Activated naive CD8-positive, alpha-beta T cell treated with anti-CD3 and anti-CD28 coated beads, Interleukin-2, amount 50 U/mL, for 16 hours (primary cell): ENCODE measurements around the gene STARD3.
"Not testable (repeated sequence)": the region's sequence is repeated elsewhere in the genome, so short reads cannot be mapped to it uniquely, and the experiment has no call there.

Experiments used
- DNase-seq: peaks from one replicate; pipeline ENCODE4 v3.0.0-alpha.2; 2020; ENCODE audit warnings: low read depth, low spot score

STARD3 gene

DNA sequence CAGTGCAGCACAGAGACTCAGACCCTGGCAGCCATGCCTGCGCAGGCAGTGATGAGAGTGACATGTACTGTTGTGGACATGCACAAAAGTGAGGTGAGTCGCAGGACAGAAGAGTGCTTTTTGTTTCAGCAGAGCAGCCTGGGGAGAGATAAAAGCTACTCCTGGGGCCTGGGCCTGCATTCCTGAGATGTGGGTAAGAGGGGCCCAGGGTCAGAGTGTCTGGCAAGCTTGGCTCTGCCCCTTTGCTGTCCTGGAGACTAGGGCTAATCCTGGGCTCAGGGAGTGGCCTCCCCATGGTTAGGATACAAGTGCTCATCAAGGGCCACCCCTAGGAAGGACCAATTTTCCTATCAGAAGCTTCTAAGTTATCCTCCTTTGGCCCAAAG, 58.1 kb downstream of the STARD3 start:
- no peak for DNase-seq

- no peak for DNase-seq
Measured at GRCh38 chr17:39696731-39697130, 59.8 kb downstream of the STARD3 start.

- no peak for DNase-seq
Measured at GRCh38 chr17:39697961-39698360, 61.0 kb downstream of the STARD3 start.

DNA sequence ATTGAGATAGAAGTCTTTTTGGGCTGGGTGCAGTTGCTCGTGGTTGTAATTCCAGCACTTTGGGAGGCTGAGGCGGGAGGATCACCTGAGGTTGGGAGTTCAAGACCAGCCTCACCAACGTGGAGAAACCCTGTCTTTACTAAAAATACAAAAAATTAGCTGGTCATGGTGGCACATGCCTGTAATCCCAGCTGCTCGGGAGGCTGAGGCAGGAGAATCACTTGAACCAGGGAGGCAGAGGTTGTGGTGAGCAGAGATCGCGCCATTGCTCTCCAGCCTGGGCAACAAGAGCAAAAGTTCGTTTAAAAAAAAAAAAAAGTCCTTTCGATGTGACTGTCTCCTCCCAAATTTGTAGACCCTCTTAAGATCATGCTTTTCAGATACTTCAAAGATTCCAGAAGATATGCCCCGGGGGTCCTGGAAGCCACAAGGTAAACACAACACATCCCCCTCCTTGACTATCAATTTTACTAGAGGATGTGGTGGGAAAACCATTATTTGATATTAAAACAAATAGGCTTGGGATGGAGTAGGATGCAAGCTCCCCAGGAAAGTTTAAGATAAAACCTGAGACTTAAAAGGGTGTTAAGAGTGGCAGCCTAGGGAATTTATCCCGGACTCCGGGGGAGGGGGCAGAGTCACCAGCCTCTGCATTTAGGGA, 62.3 kb downstream of the STARD3 start:
- DNase-seq: not testable (repeated sequence)

GRCh38 chr17:39699818-39700147, 62.8 kb downstream of the STARD3 start, which contains the start of gene ERBB2:
TSS of gene ERBB2 (plus strand) at chr17:39700064. CDS start at chr17:39700239, 175 bp downstream.
- no peak for DNase-seq

DNA sequence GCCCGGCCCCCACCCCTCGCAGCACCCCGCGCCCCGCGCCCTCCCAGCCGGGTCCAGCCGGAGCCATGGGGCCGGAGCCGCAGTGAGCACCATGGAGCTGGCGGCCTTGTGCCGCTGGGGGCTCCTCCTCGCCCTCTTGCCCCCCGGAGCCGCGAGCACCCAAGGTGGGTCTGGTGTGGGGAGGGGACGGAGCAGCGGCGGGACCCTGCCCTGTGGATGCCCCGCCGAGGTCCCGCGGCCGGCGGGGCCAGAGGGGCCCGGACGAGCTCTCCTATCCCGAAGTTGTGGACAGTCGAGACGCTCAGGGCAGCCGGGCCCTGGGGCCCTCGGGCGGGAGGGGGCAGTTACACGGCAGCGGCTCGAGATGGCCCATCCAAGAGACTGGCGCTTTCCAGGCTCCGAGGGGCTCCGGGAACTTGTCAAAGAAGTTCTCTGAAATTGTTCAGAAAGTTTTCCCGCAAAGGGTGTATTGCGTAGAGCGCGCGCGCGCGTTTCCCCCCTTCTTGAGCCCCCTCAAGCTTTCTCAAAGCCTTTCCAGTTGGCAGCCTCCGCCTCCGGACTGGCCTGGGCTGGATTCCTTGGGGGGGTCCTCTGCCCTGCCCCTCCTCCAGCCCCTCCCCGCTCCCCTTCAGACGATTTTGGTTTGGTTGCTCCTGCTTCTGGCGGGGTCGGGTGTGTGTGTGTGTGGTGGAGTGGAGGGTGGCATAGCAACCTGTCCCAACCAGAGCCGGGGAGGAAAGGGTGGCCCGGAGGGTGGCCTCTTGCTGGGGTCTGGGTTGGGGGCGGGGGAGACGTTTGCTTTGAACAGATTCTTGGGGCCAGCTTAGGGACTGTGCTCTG, 63.4 kb downstream of the STARD3 start:
- DNase-seq: no peak

DNA sequence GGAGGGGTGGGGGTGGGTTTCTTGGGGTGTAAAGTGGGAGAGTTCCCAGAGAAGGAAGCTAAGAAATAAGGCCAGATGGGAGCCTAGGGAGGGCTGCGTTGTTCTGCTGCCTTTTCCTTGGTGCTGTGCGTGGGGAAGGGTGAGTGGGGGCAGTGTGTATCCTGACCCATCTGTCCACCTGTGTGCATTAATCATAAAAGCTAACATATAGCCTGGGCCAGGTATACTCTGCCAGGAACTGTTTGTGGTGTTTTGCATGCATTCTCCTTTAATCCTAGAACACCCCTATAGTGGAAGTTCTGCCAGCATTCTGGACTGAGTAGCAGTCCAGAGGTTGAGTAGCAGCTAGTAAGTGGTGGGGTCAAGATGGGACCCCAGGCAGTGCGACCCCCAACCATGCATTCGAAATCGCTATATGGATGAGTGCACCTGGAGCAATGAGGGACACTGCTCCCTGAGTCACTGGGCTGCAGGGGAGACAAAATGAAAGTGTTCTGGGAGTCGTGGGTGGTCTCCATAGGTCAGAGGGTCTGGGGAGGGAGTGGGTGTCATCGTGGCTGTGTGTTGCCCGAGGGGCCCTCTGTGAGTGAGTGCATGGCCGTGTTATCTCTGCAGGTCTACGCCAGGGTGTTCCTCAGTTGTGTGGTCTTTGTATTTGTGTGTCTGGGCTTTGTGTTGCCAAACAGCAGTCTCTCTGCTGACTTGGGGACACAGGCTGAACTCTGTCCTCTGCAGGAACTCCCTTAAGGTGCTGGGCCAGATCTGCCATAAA, 64.3 kb downstream of the STARD3 start:
- no peak for DNase-seq

- no peak for DNase-seq
Measured at GRCh38 chr17:39701784-39702422, 65.0 kb downstream of the STARD3 start.

- no peak for DNase-seq
Measured at GRCh38 chr17:39702901-39703893, 66.3 kb downstream of the STARD3 start.

DNA sequence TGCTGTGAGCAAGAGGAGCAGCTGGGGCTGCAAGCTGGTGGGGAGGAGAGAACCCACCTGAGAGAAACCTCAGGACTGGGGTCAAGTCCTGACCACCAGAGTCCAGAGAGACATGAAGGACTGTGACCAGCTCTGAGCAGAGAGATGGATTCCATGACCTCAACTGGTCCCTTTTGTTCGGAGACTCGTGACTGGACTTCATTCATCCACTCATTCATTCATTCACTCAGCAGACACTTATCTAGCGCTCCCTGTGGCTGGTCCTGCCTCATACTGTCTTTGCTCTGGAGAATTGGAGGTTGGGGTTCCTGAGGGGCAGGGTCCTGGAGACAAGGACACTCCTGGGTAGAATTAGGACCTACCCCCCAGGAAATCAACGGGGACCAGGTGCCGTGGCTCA, 67.0 kb downstream of the STARD3 start:
- DNase-seq: no peak

- DNase-seq: no peak
Measured at GRCh38 chr17:39704821-39705551, 68.0 kb downstream of the STARD3 start.

- no peak for DNase-seq
Measured at GRCh38 chr17:39705786-39706348, 68.9 kb downstream of the STARD3 start.

- no peak for DNase-seq
Measured at GRCh38 chr17:39706383-39706782, 69.4 kb downstream of the STARD3 start.

DNA sequence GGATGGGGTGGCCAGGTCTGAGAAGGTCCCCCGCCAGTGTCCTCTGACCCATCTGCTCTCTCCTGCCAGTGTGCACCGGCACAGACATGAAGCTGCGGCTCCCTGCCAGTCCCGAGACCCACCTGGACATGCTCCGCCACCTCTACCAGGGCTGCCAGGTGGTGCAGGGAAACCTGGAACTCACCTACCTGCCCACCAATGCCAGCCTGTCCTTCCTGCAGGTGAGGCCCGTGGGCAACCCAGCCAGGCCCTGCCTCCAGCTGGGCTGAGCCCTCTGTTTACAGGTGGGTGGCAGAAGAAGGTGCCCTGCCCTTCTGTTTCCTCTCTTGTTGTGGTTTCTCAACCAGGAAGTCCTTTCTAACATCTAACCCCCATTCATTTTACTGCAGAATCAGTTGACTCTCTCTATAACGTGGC, 70.0 kb downstream of the STARD3 start:
- no peak for DNase-seq

GRCh38 chr17:39709319-39709997, 72.5 kb downstream of the STARD3 start:
- no peak for DNase-seq

GRCh38 chr17:39709998-39710964, 73.3 kb downstream of the STARD3 start:
- DNase-seq: no peak

DNA sequence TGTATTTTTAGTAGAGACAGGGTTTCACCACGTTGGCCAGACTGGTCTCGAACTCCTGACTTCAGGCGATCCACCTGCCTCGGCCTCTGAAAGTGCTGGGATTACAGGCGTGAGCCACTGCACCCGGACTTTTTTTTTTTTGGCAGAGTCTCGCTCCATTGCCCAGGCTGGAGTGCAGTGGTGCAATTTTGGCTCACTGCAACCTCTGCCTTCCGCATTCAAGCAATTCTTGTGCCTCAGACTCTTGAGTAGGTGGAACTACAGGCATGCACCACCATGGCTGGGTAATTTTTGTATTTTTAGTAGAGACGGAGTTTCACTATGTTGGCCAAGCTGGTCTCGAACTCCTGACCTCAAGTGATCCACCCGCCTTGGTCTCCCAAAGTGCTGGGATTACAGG, 74.1 kb downstream of the STARD3 start:
- not testable (repeated sequence) for DNase-seq

DNA sequence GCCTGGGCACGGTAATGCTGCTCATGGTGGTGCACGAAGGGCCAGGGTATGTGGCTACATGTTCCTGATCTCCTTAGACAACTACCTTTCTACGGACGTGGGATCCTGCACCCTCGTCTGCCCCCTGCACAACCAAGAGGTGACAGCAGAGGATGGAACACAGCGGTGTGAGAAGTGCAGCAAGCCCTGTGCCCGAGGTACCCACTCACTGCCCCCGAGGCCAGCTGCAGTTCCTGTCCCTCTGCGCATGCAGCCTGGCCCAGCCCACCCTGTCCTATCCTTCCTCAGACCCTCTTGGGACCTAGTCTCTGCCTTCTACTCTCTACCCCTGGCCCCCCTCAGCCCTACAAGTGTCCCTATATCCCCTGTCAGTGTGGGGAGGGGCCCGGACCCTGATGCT, 74.9 kb downstream of the STARD3 start:
- DNase-seq: no peak
